HTERT RPE-1 (cell line): ENCODE results near the gene DOCK1.

Experiments used
- in situ Hi-C: fragments of 300-500 bp; cut with MboI; formaldehyde crosslinking; loops from 4 replicates; pipeline ENCODE4 v1.14.3; 2020; ENCODE audit warnings: low sequenced_read_pairs

Gene DOCK1

GRCh38 chr10:127474501-127474900 lies 569.3 kb downstream of the DOCK1 start:
- in situ Hi-C loops: no loop called here

- in situ Hi-C loops: no loop called here
Measured at GRCh38 chr10:127485153-127485857, 580.1 kb downstream of the DOCK1 start.

- in situ Hi-C loops: no loop called here
Measured at GRCh38 chr10:127486355-127486754, 581.1 kb downstream of the DOCK1 start.

- in situ Hi-C loops: no loop called here
Measured at GRCh38 chr10:127492607-127493250, 587.5 kb downstream of the DOCK1 start.

- in situ Hi-C loops: no loop called here
Measured at GRCh38 chr10:127496035-127496434, 590.8 kb downstream of the DOCK1 start.

- in situ Hi-C loops: no loop called here
Measured at GRCh38 chr10:127497685-127498084, 592.5 kb downstream of the DOCK1 start.

- in situ Hi-C loops: no loop called here
Measured at GRCh38 chr10:127498087-127498486, 592.9 kb downstream of the DOCK1 start.

- in situ Hi-C loops: no loop called here
Measured at GRCh38 chr10:127500127-127500526, 594.9 kb downstream of the DOCK1 start.
